Astrocyte (in vitro differentiated cells and primary cell): ENCODE results near the gene POSTN.

Experiments used
- CTCF ChIP-seq: IDR thresholded peaks from 2 replicates; pipeline ENCODE4 v1.5.1; 2011; ENCODE audit warnings: low read depth, mild to moderate bottlenecking, inconsistent platforms, low read length, moderate library complexity; ENCODE audit not compliant: insufficient read depth
- EZH2 ChIP-seq: IDR thresholded peaks from 2 replicates; pipeline ENCODE4 v1.6.1; 2012; ENCODE audit warnings: mild to moderate bottlenecking, low read length, inconsistent platforms; ENCODE audit not compliant: insufficient read depth

GRCh38 chr13:37627428-37627827 lies 28.9 kb upstream of the POSTN start:
- no peak for TF ChIP-seq CTCF
- no peak for TF ChIP-seq EZH2
